ENCODE measurements around the gene FGF14. TPM values are rescaled to one million over a fixed set of nuclear protein-coding genes. Genes with fewer than 3 reads are reported as not detected.

Gene FGF14
- total and polyA plus RNA-seq, 2 donors (not counting 3 experiments of a cell fraction or from before 2014, with no cell fraction given) = not detected

DNA sequence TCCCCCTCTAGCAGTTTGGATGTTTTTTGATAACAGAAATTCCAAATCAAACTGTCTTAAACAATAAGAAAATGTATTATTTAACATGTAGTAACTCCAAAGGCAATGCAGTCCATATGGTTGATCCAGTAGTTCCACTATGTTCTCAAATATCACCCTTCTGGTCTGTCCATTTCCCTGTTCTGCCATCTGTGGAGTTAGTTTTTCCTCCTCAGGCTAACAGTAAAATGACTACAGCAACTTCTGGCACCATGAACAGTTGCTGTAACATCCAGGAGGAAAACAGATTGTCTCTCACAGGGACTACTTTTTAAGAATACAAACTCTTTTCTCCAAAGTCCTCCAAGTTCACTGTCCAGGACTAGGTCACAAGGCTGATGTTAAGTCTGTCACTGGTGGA lies 455.4 kb downstream of the FGF14 start:
- Histone ChIP-seq H3K4me1 (ENCODE audit: control insufficient read depth, extremely low read depth, insufficient read depth, low read length) (no peaks in the 10 kb centered on the region), H3K9me1 (replicated peaks; ENCODE audit: control insufficient read depth, extremely low read depth, insufficient read depth, low read length) (no peaks in the 10 kb centered on the region), H3K4me3 (replicated peaks in 1 of 3; ENCODE audit: insufficient read depth in 1 of 3, low read depth in 1 of 3, low read length in 3 of 3) (no peak overlapping the region), H2AFZ (ENCODE audit: low read depth, low read length) (no peak overlapping the region), H3K36me3 (ENCODE audit: control insufficient read depth in 2 of 2, extremely low read depth in 1 of 2, insufficient read depth in 2 of 2, low read length in 2 of 2) (no peaks in the 10 kb centered on the region), H3K27me3 (ENCODE audit: control insufficient read depth in 2 of 2, insufficient read depth in 2 of 2, low read length in 2 of 2) (no peaks in the 10 kb centered on the region), H3K79me2 (ENCODE audit: control insufficient read depth, insufficient read depth, low read length) (no peaks in the 10 kb centered on the region), H3K9ac (replicated peaks; ENCODE audit: extremely low read depth, insufficient read depth, low read length) (no peak overlapping the region), H3K27ac (ENCODE audit: insufficient read depth, low read depth, low read length) (no peak overlapping the region), H3K4me2 (ENCODE audit: insufficient read depth, low read length) (no peak overlapping the region), H3K9me3 (replicated peaks; ENCODE audit: control insufficient read depth, insufficient read depth, low read length) (no peaks in the 10 kb centered on the region), H4K20me1 (replicated peaks; ENCODE audit: control insufficient read depth, extremely low read depth, insufficient read depth, low read length) (no peaks in the 10 kb centered on the region)
- FAIRE-seq = no peak
- POLR2A ChIA-PET = no interaction called here
- BruUV-seq (replicated peaks) = no TSS peak
- dilution Hi-C loops (cut with MboI; ENCODE audit: extremely low pct_ligation_motif_present, low sequenced_read_pairs) (no loop called here), intact Hi-C loops (cut with micrococcal nuclease) (no loop called here)
- TF ChIP-seq FOS (IDR thresholded peaks at IDR 0.05; ENCODE audit: borderline replicate concordance, insufficient read depth, low read length) = no peak
- TF ChIP-seq GATA2 (IDR thresholded peaks at IDR 0.05; ENCODE audit: insufficient read depth, insufficient read length, low read depth, low read length) = no peak
- TF ChIP-seq EZH2 (IDR thresholded peaks at IDR 0.05; ENCODE audit: borderline replicate concordance, low read depth, low read length, severe bottlenecking) = no peak
- no peak for TF ChIP-seq JUN (IDR thresholded peaks at IDR 0.05; ENCODE audit: borderline replicate concordance, insufficient read depth, insufficient read length, low read depth)
- no peak for TF ChIP-seq POLR2AphosphoS5 (IDR thresholded peaks at IDR 0.05; ENCODE audit: insufficient read depth, low read depth, low read length)
- TF ChIP-seq, protein P1, sequence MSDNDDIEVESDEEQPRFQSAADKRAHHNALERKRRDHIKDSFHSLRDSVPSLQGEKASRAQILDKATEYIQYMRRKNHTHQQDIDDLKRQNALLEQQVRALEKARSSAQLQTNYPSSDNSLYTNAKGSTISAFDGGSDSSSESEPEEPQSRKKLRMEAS (IDR thresholded peaks at IDR 0.05; ENCODE audit: insufficient read depth, insufficient read length) = no peak
- TF ChIP-seq, protein P2, sequence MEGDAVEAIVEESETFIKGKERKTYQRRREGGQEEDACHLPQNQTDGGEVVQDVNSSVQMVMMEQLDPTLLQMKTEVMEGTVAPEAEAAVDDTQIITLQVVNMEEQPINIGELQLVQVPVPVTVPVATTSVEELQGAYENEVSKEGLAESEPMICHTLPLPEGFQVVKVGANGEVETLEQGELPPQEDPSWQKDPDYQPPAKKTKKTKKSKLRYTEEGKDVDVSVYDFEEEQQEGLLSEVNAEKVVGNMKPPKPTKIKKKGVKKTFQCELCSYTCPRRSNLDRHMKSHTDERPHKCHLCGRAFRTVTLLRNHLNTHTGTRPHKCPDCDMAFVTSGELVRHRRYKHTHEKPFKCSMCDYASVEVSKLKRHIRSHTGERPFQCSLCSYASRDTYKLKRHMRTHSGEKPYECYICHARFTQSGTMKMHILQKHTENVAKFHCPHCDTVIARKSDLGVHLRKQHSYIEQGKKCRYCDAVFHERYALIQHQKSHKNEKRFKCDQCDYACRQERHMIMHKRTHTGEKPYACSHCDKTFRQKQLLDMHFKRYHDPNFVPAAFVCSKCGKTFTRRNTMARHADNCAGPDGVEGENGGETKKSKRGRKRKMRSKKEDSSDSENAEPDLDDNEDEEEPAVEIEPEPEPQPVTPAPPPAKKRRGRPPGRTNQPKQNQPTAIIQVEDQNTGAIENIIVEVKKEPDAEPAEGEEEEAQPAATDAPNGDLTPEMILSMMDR (IDR thresholded peaks at IDR 0.05; ENCODE audit: extremely low read depth in 1 of 2, insufficient read depth in 1 of 2, low read depth in 1 of 2, low read length in 2 of 2) = no peak
- no peak for TF ChIP-seq MYC (IDR thresholded peaks at IDR 0.05; ENCODE audit: low read depth, low read length)
- no peak for TF ChIP-seq POLR2A (IDR thresholded peaks at IDR 0.05; ENCODE audit: low read depth, low read length)
- no peak for DNase-seq (ENCODE audit: low read depth, low spot score)
- CTCF ChIA-PET = interaction anchor here (0.6 kb wide), 1 partner anchor 802 kb away, joined by 3 read pairs; no protein-coding TSS in a partner anchor
